ENCODE data around the gene CYP2A6. TPM values are rescaled to one million over a fixed set of nuclear protein-coding genes. Genes with fewer than 3 reads are reported as not detected.
"Not testable (repeated sequence)": the region's sequence is repeated elsewhere in the genome, so short reads cannot be mapped to it uniquely, and the experiment has no call there.

The CYP2A6 gene
- total RNA-seq, 6 donors from 2014 or later, result 1.5 to 11.6 (median 2.9) TPM; not detected in 1

DNA sequence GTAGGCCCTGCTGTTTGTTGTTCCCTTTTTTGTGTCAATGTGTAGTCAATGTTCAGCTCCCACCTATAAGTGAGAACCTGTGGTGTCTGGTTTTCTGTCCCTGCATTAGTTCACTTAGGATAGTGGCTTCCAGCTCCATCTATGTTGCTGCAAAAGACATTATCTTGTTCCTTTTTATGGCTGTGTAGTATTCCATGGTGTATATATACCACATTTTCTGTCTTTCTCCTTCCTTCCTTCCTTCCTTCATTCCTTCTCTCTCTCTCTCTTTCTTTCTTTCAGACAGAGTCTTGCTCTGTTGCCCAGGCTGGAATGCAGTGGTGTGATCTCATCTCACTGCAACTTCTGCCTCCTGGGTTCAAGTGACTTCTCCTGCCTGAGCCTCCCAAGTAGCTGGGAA is 21.0 kb downstream of the CYP2A6 start:
- no peak overlapping the region for H3K4me3 ChIP-seq
- peaks cover 6 to 9% (median 7%) of the 10 kb centered on the region in 4 donors for H3K4me1 ChIP-seq
- no peak for TF ChIP-seq POLR2AphosphoS5 (IDR thresholded peaks at IDR 0.05)
- TF ChIP-seq POLR2A (IDR thresholded peaks at IDR 0.05), result no peak
- TF ChIP-seq, protein P1, sequence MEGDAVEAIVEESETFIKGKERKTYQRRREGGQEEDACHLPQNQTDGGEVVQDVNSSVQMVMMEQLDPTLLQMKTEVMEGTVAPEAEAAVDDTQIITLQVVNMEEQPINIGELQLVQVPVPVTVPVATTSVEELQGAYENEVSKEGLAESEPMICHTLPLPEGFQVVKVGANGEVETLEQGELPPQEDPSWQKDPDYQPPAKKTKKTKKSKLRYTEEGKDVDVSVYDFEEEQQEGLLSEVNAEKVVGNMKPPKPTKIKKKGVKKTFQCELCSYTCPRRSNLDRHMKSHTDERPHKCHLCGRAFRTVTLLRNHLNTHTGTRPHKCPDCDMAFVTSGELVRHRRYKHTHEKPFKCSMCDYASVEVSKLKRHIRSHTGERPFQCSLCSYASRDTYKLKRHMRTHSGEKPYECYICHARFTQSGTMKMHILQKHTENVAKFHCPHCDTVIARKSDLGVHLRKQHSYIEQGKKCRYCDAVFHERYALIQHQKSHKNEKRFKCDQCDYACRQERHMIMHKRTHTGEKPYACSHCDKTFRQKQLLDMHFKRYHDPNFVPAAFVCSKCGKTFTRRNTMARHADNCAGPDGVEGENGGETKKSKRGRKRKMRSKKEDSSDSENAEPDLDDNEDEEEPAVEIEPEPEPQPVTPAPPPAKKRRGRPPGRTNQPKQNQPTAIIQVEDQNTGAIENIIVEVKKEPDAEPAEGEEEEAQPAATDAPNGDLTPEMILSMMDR (IDR thresholded peaks at IDR 0.05), result no peak
- no peak for TF ChIP-seq EP300 (IDR thresholded peaks at IDR 0.05)
- DNase-seq (no peak), ATAC-seq (ENCODE audit: low FRiP score in 2 of 2) (no peak)
- H3K36me3 ChIP-seq, result peaks cover 0 to 15% (median 6%) of the 10 kb centered on the region in 4 donors
- no peaks in the 10 kb centered on the region for H3K27me3 ChIP-seq
- H3K27ac ChIP-seq, result no peak overlapping the region
- no peaks in the 10 kb centered on the region for H3K9me3 ChIP-seq

DNA sequence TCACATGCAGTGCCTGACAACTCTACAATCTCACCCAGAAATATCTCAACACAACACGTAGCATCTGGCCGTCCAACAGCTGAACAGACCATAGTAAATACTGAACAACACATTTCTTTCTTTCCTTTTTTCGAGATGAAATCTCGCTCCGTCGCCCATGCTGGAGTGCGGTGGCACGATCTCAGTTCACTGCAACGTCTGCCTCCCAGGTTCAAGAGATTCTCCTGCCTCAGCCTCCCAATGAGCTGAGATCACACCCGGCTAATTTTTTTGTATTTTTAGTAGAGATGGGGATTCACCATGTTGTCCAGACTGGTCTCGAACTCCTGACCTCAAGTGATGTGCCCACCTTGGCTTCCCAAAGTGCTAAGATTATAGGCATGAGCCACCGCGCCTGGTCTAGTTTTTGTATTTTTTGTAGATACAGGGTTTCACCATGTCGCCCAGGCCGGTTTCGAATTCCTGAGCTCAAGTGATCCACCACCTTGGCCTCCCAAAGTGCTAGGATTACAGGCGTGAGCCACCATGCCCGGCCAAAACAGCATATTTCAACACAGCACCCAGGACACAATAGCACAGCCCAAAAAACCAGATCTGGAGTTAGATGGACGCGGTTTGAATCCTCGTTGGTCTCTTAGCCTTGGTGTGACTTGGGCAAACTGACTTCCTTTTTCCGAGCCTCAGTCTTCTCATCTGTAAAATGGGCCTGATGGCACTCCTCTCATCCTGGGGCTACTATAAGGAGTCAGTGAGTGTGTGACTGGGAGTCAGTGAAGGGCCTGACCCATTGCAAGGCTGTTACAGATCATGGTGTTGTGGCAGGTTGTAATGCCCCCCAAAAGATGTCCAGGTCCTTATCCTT is 22.6 kb downstream of the CYP2A6 start:
- peaks cover 15 to 25% (median 18%) of the 10 kb centered on the region in 4 donors for H3K4me1 ChIP-seq
- H3K4me3 ChIP-seq, result no peak overlapping the region
- no peak for ATAC-seq (ENCODE audit: low FRiP score in 2 of 2)
- no peaks in the 10 kb centered on the region for H3K9me3 ChIP-seq
- WGBS, 2 donors, result 96 to 97% methylated on average over 22 of the region's 22 CpGs
- no peaks in the 10 kb centered on the region for H3K27me3 ChIP-seq
- DNase-seq, result no peak
- H3K27ac ChIP-seq, result no peak overlapping the region
- TF ChIP-seq, protein P1 (IDR thresholded peaks at IDR 0.05), result no peak
- TF ChIP-seq POLR2A (IDR thresholded peaks at IDR 0.05) (no peak), EP300 (IDR thresholded peaks at IDR 0.05) (no peak), POLR2AphosphoS5 (IDR thresholded peaks at IDR 0.05) (no peak)
- peaks cover 0 to 15% (median 6%) of the 10 kb centered on the region in 4 donors for H3K36me3 ChIP-seq

DNA sequence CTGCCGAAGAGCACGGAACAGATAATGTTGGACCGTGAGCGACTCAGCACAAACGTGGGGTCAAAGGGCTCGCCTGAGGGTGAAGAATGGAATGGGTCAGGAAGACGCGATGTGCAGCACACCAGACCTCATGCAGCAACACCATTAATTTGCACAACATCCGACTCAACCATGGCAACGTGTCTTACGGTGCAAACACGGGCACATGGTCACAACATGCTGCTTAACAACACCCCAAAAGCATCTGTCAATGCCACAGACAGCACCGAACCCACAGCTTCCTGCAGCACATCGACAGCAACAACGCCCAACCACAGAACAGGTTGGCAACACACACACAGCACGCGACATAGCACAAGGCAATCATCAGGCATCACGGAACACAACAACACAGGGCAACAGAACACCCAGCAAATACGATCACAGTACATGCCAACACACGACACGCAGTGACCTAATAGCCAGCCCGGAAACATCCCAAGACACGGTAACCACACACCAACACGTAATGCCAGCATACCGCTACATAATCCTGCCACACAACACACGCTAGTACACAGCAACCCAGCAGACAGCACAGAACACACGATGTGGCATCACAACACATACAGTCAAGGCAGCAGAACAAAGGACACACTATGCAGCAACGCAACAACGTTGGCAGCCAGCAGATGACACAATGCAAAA is 23.4 kb downstream of the CYP2A6 start:
- not testable (repeated sequence) for H3K4me3 ChIP-seq, H3K27ac ChIP-seq, H3K27me3 ChIP-seq, DNase-seq, H3K9me3 ChIP-seq
- Histone ChIP-seq H3K4me1 (peaks cover 12 to 26% (median 20%) of the 10 kb centered on the region in 4 donors), H3K36me3 (peaks cover 0 to 15% (median 6%) of the 10 kb centered on the region in 4 donors)
- 81 to 89% methylated on average over 29 of the region's 29 CpGs for WGBS, 2 donors
- ATAC-seq (ENCODE audit: low FRiP score in 2 of 2), result peak in 1 of 2 donors; percentile 7
- peak in 1 of 2 donors; percentile 26 for TF ChIP-seq POLR2AphosphoS5 (IDR thresholded peaks at IDR 0.05)

DNA sequence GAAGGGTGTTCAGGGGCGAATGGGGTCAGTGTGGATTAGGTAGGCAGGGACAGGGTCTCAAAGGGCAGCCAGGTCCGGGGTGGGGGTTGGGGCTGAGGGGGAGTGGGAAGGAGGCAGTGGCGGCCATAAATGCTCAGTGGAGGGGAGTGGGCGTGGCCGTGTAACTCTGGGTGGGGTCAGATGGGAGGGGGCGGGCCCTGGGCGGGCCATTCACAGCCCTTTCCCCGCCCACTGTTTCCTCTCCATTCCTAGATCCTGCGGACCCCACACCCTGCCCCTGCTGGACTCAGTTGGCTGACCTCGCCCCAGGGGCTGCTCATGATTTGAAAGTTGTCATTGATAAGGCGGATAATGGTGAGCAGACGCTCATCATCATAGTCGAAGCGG is 23.9 kb downstream of the CYP2A6 start:
- H3K36me3 ChIP-seq, result peaks cover 0 to 15% (median 6%) of the 10 kb centered on the region in 4 donors
- not testable (repeated sequence) for H3K4me3 ChIP-seq, H3K27me3 ChIP-seq, H3K9me3 ChIP-seq, DNase-seq, H3K27ac ChIP-seq
- ATAC-seq (ENCODE audit: low FRiP score in 2 of 2), result peak in 1 of 2 donors; percentile 13
- 87 to 95% methylated on average over 8 to 9 of the region's 14 CpGs for WGBS, 2 donors
- peaks cover 9 to 25% (median 17%) of the 10 kb centered on the region in 4 donors for H3K4me1 ChIP-seq

DNA sequence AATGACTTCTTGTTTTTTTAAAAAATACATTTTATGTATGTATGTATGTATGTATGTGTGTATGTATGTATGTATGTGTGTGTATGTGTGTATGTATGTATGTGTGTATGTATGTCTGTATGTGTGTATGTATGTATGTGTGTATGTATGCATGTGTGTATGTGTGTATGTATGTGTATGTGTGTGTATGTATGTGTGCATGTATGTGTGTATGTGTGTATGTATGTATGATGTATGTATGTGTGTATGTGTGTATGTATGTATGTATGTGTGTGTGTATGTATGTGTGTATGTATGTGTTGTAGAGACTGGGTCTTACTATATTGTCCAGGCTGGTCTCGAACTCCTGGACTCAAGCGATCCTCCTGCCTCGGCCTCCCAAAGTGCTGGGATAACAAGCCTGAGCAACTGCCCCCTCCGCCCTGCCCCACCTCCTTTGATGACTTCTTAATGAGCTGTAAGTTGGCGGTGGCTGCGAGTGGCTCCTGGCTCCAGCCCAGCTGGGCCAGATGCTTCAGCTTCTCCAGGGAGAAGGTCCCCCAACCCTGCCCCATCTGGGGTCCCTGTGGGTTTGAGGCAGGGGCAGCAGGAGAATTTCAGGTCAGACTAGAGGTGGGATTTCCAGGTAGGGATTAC is 24.7 kb downstream of the CYP2A6 start:
- ATAC-seq (ENCODE audit: low FRiP score in 2 of 2); H3K27ac ChIP-seq; H3K4me3 ChIP-seq; H3K9me3 ChIP-seq; H3K27me3 ChIP-seq; DNase-seq: not testable (repeated sequence)
- peaks cover 9 to 25% (median 14%) of the 10 kb centered on the region in 4 donors for H3K4me1 ChIP-seq
- peaks cover 0 to 15% (median 6%) of the 10 kb centered on the region in 4 donors for H3K36me3 ChIP-seq
- 92% methylated on average over 6 of the region's 6 CpGs; no CpG with 5 or more reads in 1 of the 2 donors for WGBS, 2 donors

DNA sequence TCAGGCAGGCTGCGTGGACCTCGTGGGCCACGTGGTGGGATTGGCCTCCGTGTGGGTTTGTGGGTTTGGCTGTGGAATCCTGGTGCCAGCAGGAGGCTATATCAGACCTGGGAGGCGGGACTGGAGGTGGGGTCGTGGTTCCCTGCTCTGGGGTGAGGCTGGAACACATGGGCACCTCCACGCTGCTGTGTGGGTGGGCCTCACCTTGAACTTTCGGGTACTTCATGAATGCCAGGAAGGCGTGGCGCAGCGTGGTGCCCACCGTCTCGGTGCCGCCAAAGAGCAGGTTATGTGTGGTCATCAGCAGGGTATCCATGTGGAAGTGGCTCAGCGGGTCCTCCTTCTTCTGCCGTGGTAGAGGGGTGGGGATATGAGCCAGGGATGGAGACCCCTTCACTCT is 25.3 kb downstream of the CYP2A6 start:
- 91% methylated on average over 9 to 16 of the region's 16 CpGs for WGBS, 2 donors
- H3K9me3 ChIP-seq; H3K27ac ChIP-seq; H3K4me3 ChIP-seq; H3K27me3 ChIP-seq; ATAC-seq (ENCODE audit: low FRiP score in 2 of 2): not testable (repeated sequence)
- Histone ChIP-seq H3K4me1 (peaks cover 10 to 25% (median 15%) of the 10 kb centered on the region in 4 donors), H3K36me3 (peaks cover 0 to 15% (median 6%) of the 10 kb centered on the region in 4 donors)
- peak in 1 of 2 donors; percentile 67 for DNase-seq

DNA sequence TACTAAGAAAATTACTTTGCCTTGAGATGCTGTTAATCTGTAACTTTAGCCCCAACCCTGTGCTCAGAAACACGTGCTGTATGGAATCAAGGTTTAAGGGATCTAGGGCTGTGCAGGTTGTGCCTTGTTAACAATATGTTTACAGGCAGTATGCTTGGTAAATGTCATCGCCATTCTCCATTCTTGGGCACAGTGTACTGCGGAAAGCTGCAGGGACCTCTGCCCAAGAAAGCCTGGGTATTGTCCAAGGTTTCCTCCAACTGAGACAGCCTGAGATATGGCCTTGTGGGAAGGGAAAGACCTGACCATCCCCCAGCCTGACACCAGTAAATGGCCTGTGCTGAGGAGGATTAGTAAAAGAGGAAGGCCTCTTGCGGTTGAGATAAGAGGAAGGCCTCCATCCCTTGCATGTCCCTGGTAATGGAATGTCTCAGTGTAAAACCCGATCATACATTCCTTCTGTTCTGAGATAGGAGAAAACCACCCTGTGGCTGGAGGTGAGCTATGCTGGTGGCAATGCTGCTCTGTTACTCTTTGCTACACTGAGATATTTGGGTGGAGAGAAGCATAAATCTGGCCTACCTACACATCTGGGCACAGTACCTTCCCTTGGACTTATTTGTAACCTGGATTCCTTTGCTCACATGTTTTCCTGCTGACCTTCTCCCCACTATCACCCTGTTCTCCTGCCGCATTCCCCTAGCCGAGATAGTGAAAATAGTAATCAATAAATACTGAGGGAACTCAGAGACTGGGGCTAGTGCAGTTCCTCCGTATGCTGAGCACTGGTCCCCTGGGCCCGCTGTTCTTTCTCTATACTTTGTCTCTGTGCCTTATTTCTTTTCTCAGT is 27.3 kb downstream of the CYP2A6 start:
- WGBS, 2 donors, result 70 to 72% methylated on average over 9 of the region's 9 CpGs
- not testable (repeated sequence) for H3K9me3 ChIP-seq; ATAC-seq (ENCODE audit: low FRiP score in 2 of 2); H3K4me3 ChIP-seq; H3K27me3 ChIP-seq
- Histone ChIP-seq H3K36me3 (peaks cover 0 to 13% (median 6%) of the 10 kb centered on the region in 4 donors), H3K27ac (peak overlapping the region; percentile 35 to 75 (median 52)), H3K4me1 (peaks cover 26 to 42% (median 33%) of the 10 kb centered on the region in 4 donors)
- peak in 1 of 2 donors; percentile 55 for DNase-seq

Measured in upper lobe of left lung (tissue), 6 donors.